Endodermal cell (in vitro differentiated cells): Measurements from ENCODE around the gene MED8. TPM values are rescaled to one million over a fixed set of nuclear protein-coding genes. Genes with fewer than 3 reads are reported as not detected.

Experiments used
- DNase-seq: peaks from one replicate; pipeline ENCODE4 v3.0.0-alpha.2; 2017
- H3K27ac ChIP-seq: 2 replicates; pipeline ENCODE4 v1.5.1; 2013; ENCODE audit warnings: mild to moderate bottlenecking, low read depth, low read length, moderate library complexity
- H3K27me3 ChIP-seq: 2 replicates; pipeline ENCODE4 v1.6.1; 2013; ENCODE audit warnings: mild to moderate bottlenecking, low read length, moderate library complexity; ENCODE audit not compliant: insufficient read depth, control insufficient read depth, poor library complexity, severe bottlenecking
- H3K36me3 ChIP-seq: 2 replicates; pipeline ENCODE4 v1.7.0; 2013; ENCODE audit warnings: mild to moderate bottlenecking, low read length, moderate library complexity; ENCODE audit not compliant: control insufficient read depth, insufficient read depth
- H3K4me1 ChIP-seq: one replicate; pipeline ENCODE4 v1.7.0; 2013; ENCODE audit warnings: low read length; ENCODE audit not compliant: control insufficient read depth, insufficient read depth
- H3K4me3 ChIP-seq: 2 replicates; pipeline ENCODE4 v1.5.1; 2013; ENCODE audit warnings: mild to moderate bottlenecking, low read length, moderate library complexity
- H3K9ac ChIP-seq: 2 replicates; pipeline ENCODE4 v1.6.1; 2013; ENCODE audit warnings: mild to moderate bottlenecking, low read length, moderate library complexity; ENCODE audit not compliant: poor library complexity, severe bottlenecking; ENCODE audit errors: extremely low read depth
- H3K9me3 ChIP-seq: 2 replicates; pipeline ENCODE4 v1.6.1; 2013; ENCODE audit warnings: mild to moderate bottlenecking, low read length, moderate library complexity; ENCODE audit not compliant: control insufficient read depth
- H3K27ac Mint-ChIP-seq: 2 replicates; pipeline ENCODE4 v1.8.0; 2020; ENCODE audit warnings: mixed read lengths
- H3K27me3 Mint-ChIP-seq: 2 replicates; pipeline ENCODE4 v1.8.0; 2021; ENCODE audit warnings: mild to moderate bottlenecking, mixed read lengths; ENCODE audit not compliant: insufficient read depth
- H3K36me3 Mint-ChIP-seq: 2 replicates; pipeline ENCODE4 v1.8.0; 2020; ENCODE audit warnings: low read depth, mixed read lengths
- H3K4me1 Mint-ChIP-seq: 2 replicates; pipeline ENCODE4 v1.8.0; 2020; ENCODE audit warnings: mixed read lengths
- H3K4me3 Mint-ChIP-seq: 2 replicates; pipeline ENCODE4 v1.8.0; 2020; ENCODE audit warnings: mild to moderate bottlenecking, moderate library complexity, mixed read lengths
- H3K9me3 Mint-ChIP-seq: 2 replicates; pipeline ENCODE4 v1.8.0; 2020; ENCODE audit warnings: mild to moderate bottlenecking, mixed read lengths
- CTCF ChIP-seq: fragments of 200-600 bp; sonication (generic); conservative IDR thresholded peaks from 2 replicates; pipeline ENCODE4 v1.5.0; 2021; ENCODE audit warnings: antibody characterized with exemption, mild to moderate bottlenecking
- WGBS, 2 experiments: methylation state at CpG; one replicate each; pipeline versions ENCODE4 v1.1.5 to v1.1.7; 2013; ENCODE audit warnings: missing lambda C conversion rate in 2 of 2, mixed read lengths in 1 of 2; ENCODE audit not compliant: insufficient coverage in 1 of 2, insufficient read length in 1 of 2; 5-methylcytosine and 5-hydroxymethylcytosine counted together
- total RNA-seq, 2 donors: library from RNA; stranded (reverse); fragmentation: NEBNext Ultra II Directional in 1 of 2; extraction: Animal tissue kit (Norgen Biotek cat#: 25700) in 1 of 2; gene quantifications; 2 replicates in 1 of 2; 3 replicates in 1 of 2; pipeline ENCODE4 v1.2.1, GENCODE V29; 2021

MED8 gene
- total RNA-seq, 2 donors from 2014 or later, result 16.1 to 18.8 TPM

GRCh38 chr1:43381612-43382011, 8.0 kb downstream of the MED8 start:
- H3K36me3 Mint-ChIP-seq, result peaks cover 41% of the 10 kb centered on the region
- Histone ChIP-seq H3K4me3 (no peak overlapping the region), H3K9me3 (no peaks in the 10 kb centered on the region), H3K27ac (no peak overlapping the region), H3K27me3 (no peaks in the 10 kb centered on the region), H3K36me3 (peaks cover 38% of the 10 kb centered on the region), H3K4me1 (no peaks in the 10 kb centered on the region), H3K9ac (no peak overlapping the region)
- no peak overlapping the region for H3K27ac Mint-ChIP-seq
- no peaks in the 10 kb centered on the region for H3K27me3 Mint-ChIP-seq
- TF ChIP-seq CTCF, result no peak
- no peak for DNase-seq
- H3K4me1 Mint-ChIP-seq, result no peaks in the 10 kb centered on the region
- H3K4me3 Mint-ChIP-seq, result no peak overlapping the region
- 90 to 91% methylated on average over 3 of the region's 3 CpGs for WGBS, 2 experiments
- H3K9me3 Mint-ChIP-seq, result no peaks in the 10 kb centered on the region

GRCh38 chr1:43379476-43379875, 10.1 kb downstream of the MED8 start:
- H3K27me3 ChIP-seq, result no peaks in the 10 kb centered on the region
- WGBS, 2 experiments, result 97 to 100% methylated on average over 1 of the region's 1 CpG
- H3K27ac Mint-ChIP-seq, result no peak overlapping the region
- no peak for DNase-seq
- H3K27me3 Mint-ChIP-seq, result no peaks in the 10 kb centered on the region
- no peak overlapping the region for H3K4me3 Mint-ChIP-seq
- no peaks in the 10 kb centered on the region for H3K4me1 Mint-ChIP-seq
- no peaks in the 10 kb centered on the region for H3K9me3 ChIP-seq
- no peaks in the 10 kb centered on the region for H3K4me1 ChIP-seq
- H3K36me3 ChIP-seq, result peaks cover 17% of the 10 kb centered on the region
- no peak overlapping the region for H3K4me3 ChIP-seq
- no peak overlapping the region for H3K27ac ChIP-seq
- H3K9me3 Mint-ChIP-seq, result no peaks in the 10 kb centered on the region
- no peak overlapping the region for H3K9ac ChIP-seq
- H3K36me3 Mint-ChIP-seq, result peaks cover 21% of the 10 kb centered on the region
- TF ChIP-seq CTCF, result no peak

- no peak for DNase-seq
- no peak overlapping the region for H3K27ac ChIP-seq
- Mint-ChIP-seq H3K9me3 (no peaks in the 10 kb centered on the region), H3K36me3 (peaks cover 9% of the 10 kb centered on the region), H3K27ac (no peak overlapping the region), H3K4me1 (no peaks in the 10 kb centered on the region), H3K4me3 (no peak overlapping the region), H3K27me3 (no peaks in the 10 kb centered on the region)
- no peak overlapping the region for H3K4me3 ChIP-seq
- no peaks in the 10 kb centered on the region for H3K4me1 ChIP-seq
- no peak for TF ChIP-seq CTCF
- peaks cover under 1% of the 10 kb centered on the region for H3K36me3 ChIP-seq
- 100% methylated on average over 1 of the region's 1 CpG; no CpG with 5 or more reads in 1 of the 2 experiments for whole genome bisulfite sequencing, 2 experiments
- no peak overlapping the region for H3K9ac ChIP-seq
- no peaks in the 10 kb centered on the region for H3K9me3 ChIP-seq
- no peaks in the 10 kb centered on the region for H3K27me3 ChIP-seq
Measured at GRCh38 chr1:43377831-43378230, 11.8 kb downstream of the MED8 start.
